ENCODE data around the gene RGS7. TPM values are rescaled to one million over a fixed set of nuclear protein-coding genes. Genes with fewer than 3 reads are reported as not detected.
"Not testable (repeated sequence)": the region's sequence is repeated elsewhere in the genome, so short reads cannot be mapped to it uniquely, and the experiment has no call there.

Gene RGS7
- total and polyA plus RNA-seq, 9 donors, result 0.05 to 0.25 (median 0.10) TPM; not detected in 5

GRCh38 chr1:241156231-241156965, 200.6 kb downstream of the RGS7 start:
- Histone ChIP-seq H3K36me3 (ENCODE audit: control insufficient read depth, insufficient read depth, low read length) (no peaks in the 10 kb centered on the region), H3K4me1 (ENCODE audit: control insufficient read depth, insufficient read depth, low read length) (no peaks in the 10 kb centered on the region), H3K9me3 (replicated peaks; ENCODE audit: control insufficient read depth, low read depth, low read length) (no peaks in the 10 kb centered on the region), H3K27ac (ENCODE audit: low read length) (no peak overlapping the region), H3K27me3 (ENCODE audit: control insufficient read depth, insufficient read depth, low read length) (no peaks in the 10 kb centered on the region), H3K4me3 (ENCODE audit: low read length) (no peak overlapping the region)
- WGBS (ENCODE audit: insufficient coverage), result 57% methylated on average over 1 of the region's 3 CpGs
- DNase-seq, result no peak

- no peak for DNase-seq
- WGBS (ENCODE audit: insufficient coverage), result no CpG with 5 or more reads among the region's 2 CpGs
- Histone ChIP-seq H3K4me1 (ENCODE audit: control insufficient read depth, insufficient read depth, low read length) (no peaks in the 10 kb centered on the region), H3K27me3 (ENCODE audit: control insufficient read depth, insufficient read depth, low read length) (no peaks in the 10 kb centered on the region), H3K9me3 (replicated peaks; ENCODE audit: control insufficient read depth, low read depth, low read length) (no peaks in the 10 kb centered on the region), H3K27ac (ENCODE audit: low read length) (no peak overlapping the region), H3K4me3 (ENCODE audit: low read length) (no peak overlapping the region), H3K36me3 (ENCODE audit: control insufficient read depth, insufficient read depth, low read length) (no peaks in the 10 kb centered on the region)
Measured at GRCh38 chr1:241145881-241146280, 211.1 kb downstream of the RGS7 start.

DNA sequence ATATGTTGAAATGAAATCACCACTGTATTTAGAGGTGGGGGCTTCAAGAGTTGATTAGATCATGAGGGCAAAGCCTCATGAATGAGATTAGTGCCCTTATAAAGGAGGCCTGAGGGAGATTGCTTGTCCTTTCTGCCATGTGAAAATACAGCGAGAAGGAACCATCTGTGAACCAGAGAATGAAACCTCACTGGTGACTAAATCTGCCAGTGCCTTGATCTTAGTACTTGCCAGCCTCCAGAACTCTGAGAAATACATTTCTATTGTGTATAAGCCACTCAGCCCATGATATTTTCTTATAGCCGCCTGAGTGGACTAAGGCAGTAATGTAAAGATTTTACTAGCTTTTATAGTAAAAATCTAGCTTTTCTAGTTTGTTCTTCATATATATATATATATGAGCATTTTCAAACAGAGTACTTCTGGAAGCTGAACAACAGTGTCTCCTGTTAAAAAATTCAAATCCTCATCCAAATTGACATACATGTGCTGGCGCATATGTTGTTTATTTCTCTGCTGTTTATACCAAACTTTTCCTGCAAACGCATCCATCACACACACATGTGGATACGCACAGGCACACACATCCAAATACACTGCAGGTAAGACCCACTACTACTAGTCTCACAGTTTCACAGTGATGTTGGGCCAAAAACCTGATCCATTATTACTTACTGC, 213.1 kb downstream of the RGS7 start:
- no peak for DNase-seq
- Histone ChIP-seq H3K27me3 (ENCODE audit: control insufficient read depth, insufficient read depth, low read length) (no peaks in the 10 kb centered on the region), H3K36me3 (ENCODE audit: control insufficient read depth, insufficient read depth, low read length) (no peaks in the 10 kb centered on the region), H3K27ac (ENCODE audit: low read length) (no peak overlapping the region), H3K9me3 (replicated peaks; ENCODE audit: control insufficient read depth, low read depth, low read length) (no peaks in the 10 kb centered on the region), H3K4me1 (ENCODE audit: control insufficient read depth, insufficient read depth, low read length) (no peaks in the 10 kb centered on the region), H3K4me3 (ENCODE audit: low read length) (no peak overlapping the region)
- WGBS (ENCODE audit: insufficient coverage), result 96% methylated on average over 4 of the region's 5 CpGs

- Histone ChIP-seq H3K27me3 (ENCODE audit: control insufficient read depth, insufficient read depth, low read length) (no peaks in the 10 kb centered on the region), H3K4me1 (ENCODE audit: control insufficient read depth, insufficient read depth, low read length) (no peaks in the 10 kb centered on the region), H3K27ac (ENCODE audit: low read length) (no peak overlapping the region), H3K36me3 (ENCODE audit: control insufficient read depth, insufficient read depth, low read length) (no peaks in the 10 kb centered on the region), H3K4me3 (ENCODE audit: low read length) (no peak overlapping the region), H3K9me3 (replicated peaks; ENCODE audit: control insufficient read depth, low read depth, low read length) (no peaks in the 10 kb centered on the region)
- 76% methylated on average over 3 of the region's 4 CpGs for WGBS (ENCODE audit: insufficient coverage)
- no peak for DNase-seq
Measured at GRCh38 chr1:241142493-241142892, 214.5 kb downstream of the RGS7 start.

DNA sequence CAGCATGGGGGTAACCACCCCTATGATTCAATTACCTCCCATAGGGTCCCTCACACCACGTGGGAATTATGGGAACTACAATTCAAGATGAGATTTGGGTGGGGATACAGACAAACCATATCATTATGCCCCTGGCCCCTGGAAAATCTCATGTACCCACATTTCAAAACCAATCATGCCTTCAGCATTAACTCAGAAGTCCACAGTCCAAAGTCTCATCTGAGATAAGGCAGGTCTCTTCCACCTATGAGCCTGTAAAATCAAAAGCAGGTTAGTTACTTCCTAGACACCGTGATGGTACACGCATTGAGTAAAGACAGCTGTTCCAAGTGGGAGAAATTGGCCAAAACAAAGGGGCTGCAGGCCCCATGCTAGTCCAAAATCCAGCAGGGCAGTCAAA, 215.4 kb downstream of the RGS7 start:
- H3K4me1 ChIP-seq (ENCODE audit: control insufficient read depth, insufficient read depth, low read length); H3K27me3 ChIP-seq (ENCODE audit: control insufficient read depth, insufficient read depth, low read length); H3K4me3 ChIP-seq (ENCODE audit: low read length); H3K36me3 ChIP-seq (ENCODE audit: control insufficient read depth, insufficient read depth, low read length); H3K9me3 ChIP-seq (replicated peaks; ENCODE audit: control insufficient read depth, low read depth, low read length); DNase-seq; H3K27ac ChIP-seq (ENCODE audit: low read length): not testable (repeated sequence)
- WGBS (ENCODE audit: insufficient coverage), result no CpG with 5 or more reads among the region's 3 CpGs

- no peak overlapping the region for H3K27ac ChIP-seq (ENCODE audit: low read length)
- H3K4me3 ChIP-seq (ENCODE audit: low read length), result no peak overlapping the region
- H3K4me1 ChIP-seq (ENCODE audit: control insufficient read depth, insufficient read depth, low read length), result no peaks in the 10 kb centered on the region
- no peaks in the 10 kb centered on the region for H3K27me3 ChIP-seq (ENCODE audit: control insufficient read depth, insufficient read depth, low read length)
- no peaks in the 10 kb centered on the region for H3K9me3 ChIP-seq (replicated peaks; ENCODE audit: control insufficient read depth, low read depth, low read length)
- no peak for DNase-seq
- no peaks in the 10 kb centered on the region for H3K36me3 ChIP-seq (ENCODE audit: control insufficient read depth, insufficient read depth, low read length)
Measured at GRCh38 chr1:241140670-241141069, 216.3 kb downstream of the RGS7 start.

- no peaks in the 10 kb centered on the region for H3K4me1 ChIP-seq (ENCODE audit: control insufficient read depth, insufficient read depth, low read length)
- H3K9me3 ChIP-seq (replicated peaks; ENCODE audit: control insufficient read depth, low read depth, low read length), result no peaks in the 10 kb centered on the region
- H3K4me3 ChIP-seq (ENCODE audit: low read length), result no peak overlapping the region
- no peaks in the 10 kb centered on the region for H3K27me3 ChIP-seq (ENCODE audit: control insufficient read depth, insufficient read depth, low read length)
- no peak overlapping the region for H3K27ac ChIP-seq (ENCODE audit: low read length)
- WGBS (ENCODE audit: insufficient coverage), result 88% methylated on average over 1 of the region's 1 CpG
- no peak for DNase-seq
- H3K36me3 ChIP-seq (ENCODE audit: control insufficient read depth, insufficient read depth, low read length), result no peaks in the 10 kb centered on the region
Measured at GRCh38 chr1:241139047-241139446, 218.0 kb downstream of the RGS7 start.

- H3K4me1 ChIP-seq (ENCODE audit: control insufficient read depth, insufficient read depth, low read length), result no peaks in the 10 kb centered on the region
- H3K27ac ChIP-seq (ENCODE audit: low read length), result no peak overlapping the region
- DNase-seq, result no peak
- no peaks in the 10 kb centered on the region for H3K36me3 ChIP-seq (ENCODE audit: control insufficient read depth, insufficient read depth, low read length)
- no peaks in the 10 kb centered on the region for H3K9me3 ChIP-seq (replicated peaks; ENCODE audit: control insufficient read depth, low read depth, low read length)
- WGBS (ENCODE audit: insufficient coverage), result 60% methylated on average over 2 of the region's 4 CpGs
- no peak overlapping the region for H3K4me3 ChIP-seq (ENCODE audit: low read length)
- no peaks in the 10 kb centered on the region for H3K27me3 ChIP-seq (ENCODE audit: control insufficient read depth, insufficient read depth, low read length)
Measured at GRCh38 chr1:241138248-241138647, 218.8 kb downstream of the RGS7 start.

DNA sequence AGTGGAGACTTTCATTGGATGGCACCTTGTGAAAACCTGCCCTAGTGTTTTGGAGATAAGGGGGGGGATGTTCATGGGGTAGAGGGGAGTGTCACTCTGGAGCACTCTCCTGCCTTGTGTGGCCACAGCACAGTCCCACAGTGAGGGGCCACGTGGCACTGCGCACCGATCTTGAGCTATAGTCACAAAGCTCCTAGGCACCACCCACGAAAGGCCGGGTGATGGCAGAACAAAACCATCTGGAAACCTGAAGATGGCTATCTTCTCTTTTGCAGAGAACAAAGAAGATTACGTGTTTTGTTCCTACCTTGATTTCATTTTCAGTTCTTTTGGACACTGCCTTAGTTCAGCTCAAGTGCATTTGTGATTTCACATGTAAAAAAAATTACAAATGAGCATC, 220.6 kb downstream of the RGS7 start:
- no peaks in the 10 kb centered on the region for H3K9me3 ChIP-seq (replicated peaks; ENCODE audit: control insufficient read depth, low read depth, low read length)
- no peaks in the 10 kb centered on the region for H3K36me3 ChIP-seq (ENCODE audit: control insufficient read depth, insufficient read depth, low read length)
- DNase-seq, result no peak
- H3K4me1 ChIP-seq (ENCODE audit: control insufficient read depth, insufficient read depth, low read length), result no peaks in the 10 kb centered on the region
- no peaks in the 10 kb centered on the region for H3K27me3 ChIP-seq (ENCODE audit: control insufficient read depth, insufficient read depth, low read length)
- 75% methylated on average over 5 of the region's 6 CpGs for WGBS (ENCODE audit: insufficient coverage)
- no peak overlapping the region for H3K27ac ChIP-seq (ENCODE audit: low read length)
- no peak overlapping the region for H3K4me3 ChIP-seq (ENCODE audit: low read length)

DNA sequence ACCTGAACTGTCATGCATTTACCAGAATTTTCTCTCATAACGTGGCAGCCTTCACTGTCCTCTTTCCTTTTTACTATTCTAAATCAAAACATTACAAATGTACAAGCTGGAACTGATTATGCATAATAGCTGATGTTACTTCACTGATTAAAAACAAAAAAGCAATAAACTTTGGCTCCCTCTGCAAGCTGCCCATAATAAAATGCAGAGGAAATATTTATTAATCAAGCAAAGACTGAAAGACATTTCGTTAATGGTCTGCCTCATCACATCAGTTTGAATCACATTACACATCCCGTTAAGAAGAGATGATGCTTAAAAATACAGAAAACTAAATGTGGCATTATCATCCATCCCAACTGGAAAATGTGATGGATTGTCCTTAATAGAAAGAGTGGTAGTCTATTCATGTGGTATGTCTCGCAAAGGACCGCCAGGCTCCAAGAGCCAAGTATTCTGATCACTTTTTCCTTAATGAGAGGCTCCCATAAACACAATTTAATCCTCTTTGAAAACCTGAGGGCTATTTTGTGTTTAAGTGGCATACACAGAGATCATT, 225.3 kb downstream of the RGS7 start:
- Histone ChIP-seq H3K4me3 (ENCODE audit: low read length) (no peak overlapping the region), H3K27ac (ENCODE audit: low read length) (no peak overlapping the region), H3K27me3 (ENCODE audit: control insufficient read depth, insufficient read depth, low read length) (no peaks in the 10 kb centered on the region), H3K36me3 (ENCODE audit: control insufficient read depth, insufficient read depth, low read length) (no peaks in the 10 kb centered on the region), H3K4me1 (ENCODE audit: control insufficient read depth, insufficient read depth, low read length) (no peaks in the 10 kb centered on the region), H3K9me3 (replicated peaks; ENCODE audit: control insufficient read depth, low read depth, low read length) (no peaks in the 10 kb centered on the region)
- no CpG with 5 or more reads among the region's 5 CpGs for WGBS (ENCODE audit: insufficient coverage)
- no peak for DNase-seq
